Tibial nerve (tissue), 4 donors: ENCODE measurements around the gene PABPN1L. TPM values are rescaled to one million over a fixed set of nuclear protein-coding genes. Genes with fewer than 3 reads are reported as not detected.

Experiments used
- DNase-seq, 2 donors: peaks; one replicate each; pipeline ENCODE4 v3.0.0-alpha.2; 2019; ENCODE audit warnings: low spot score in 2 of 2
- H3K27ac ChIP-seq, 4 donors: fragments of 200-600 bp; sonication (generic) in 3 of 4; one replicate each; pipeline ENCODE4 v1.5.1; 2017 to 2019; ENCODE audit warnings: mild to moderate bottlenecking in 1 of 4
- H3K27me3 ChIP-seq, 2 donors: fragments of 200-600 bp; sonication (generic) in 1 of 2; one replicate each; pipeline versions ENCODE4 v1.5.1 to v1.6.0; 2017 to 2019
- H3K36me3 ChIP-seq, 3 donors: fragments of 200-600 bp; sonication (generic); one replicate each; pipeline ENCODE4 v1.5.1; 2018 to 2019
- H3K4me1 ChIP-seq, 4 donors: fragments of 200-600 bp; sonication (generic) in 3 of 4; one replicate each; pipeline ENCODE4 v1.5.1; 2017 to 2019
- H3K4me3 ChIP-seq, 4 donors: fragments of 200-600 bp; sonication (generic) in 3 of 4; one replicate each; pipeline ENCODE4 v1.5.1; 2017 to 2019; ENCODE audit warnings: mild to moderate bottlenecking in 1 of 4, moderate library complexity in 1 of 4
- H3K9me3 ChIP-seq, 4 donors: fragments of 200-600 bp; sonication (generic) in 3 of 4; one replicate each; pipeline ENCODE4 v1.5.1; 2017 to 2019
- CTCF ChIP-seq, 5 experiments: fragments of 200-600 bp in 3 of 5; fragments of 450-650 bp in 2 of 5; sonication (generic) in 3 of 5; IDR thresholded peaks; one replicate each; pipeline ENCODE4 v1.5.1; 2016 to 2019; ENCODE audit warnings: antibody characterized with exemption in 5 of 5, mild to moderate bottlenecking in 3 of 5, moderate library complexity in 2 of 5
- EP300 ChIP-seq, 2 donors: sonication (generic); formaldehyde crosslinking; IDR thresholded peaks; one replicate each; pipeline ENCODE4 v1.6.1; 2017; ENCODE audit warnings: antibody characterized with exemption in 2 of 2, mild to moderate bottlenecking in 1 of 2
- POLR2A ChIP-seq, 2 donors: fragments of 450-650 bp; IDR thresholded peaks; one replicate each; pipeline ENCODE4 v1.6.1; 2017; ENCODE audit warnings: antibody characterized with exemption in 2 of 2, mild to moderate bottlenecking in 2 of 2, moderate library complexity in 2 of 2
- WGBS, 2 donors: methylation state at CpG; one replicate each; pipeline ENCODE4 v1.1.5; 2018; 5-methylcytosine and 5-hydroxymethylcytosine counted together
- total RNA-seq, 4 donors: library from RNA; depleted of rRNA; stranded (reverse); fragments of >200 nt; gene quantifications; one replicate each; pipeline ENCODE4 v1.1.0, GENCODE V29; 2016

PABPN1L gene
- total RNA-seq, 4 donors from 2014 or later: not detected

GRCh38 chr16:88815901-88816589 lies 50.4 kb downstream of the PABPN1L start:
- peak; percentile 52 to 75 (median 65) for TF ChIP-seq CTCF (IDR thresholded peaks at IDR 0.05)
- TF ChIP-seq POLR2A (IDR thresholded peaks at IDR 0.05): no peak
- Histone ChIP-seq H3K36me3 (peaks cover 0 to 39% (median 0%) of the 10 kb centered on the region in 3 donors), H3K4me1 (peaks cover 0 to 17% (median 12%) of the 10 kb centered on the region in 4 donors), H3K4me3 (no peak overlapping the region), H3K27ac (no peak overlapping the region), H3K27me3 (no peaks in the 10 kb centered on the region), H3K9me3 (no peaks in the 10 kb centered on the region)
- no peak for DNase-seq
- WGBS, 2 donors: 54 to 63% methylated on average over 8 to 17 of the region's 19 CpGs

GRCh38 chr16:88815227-88815626 lies 51.2 kb downstream of the PABPN1L start:
- no peak overlapping the region for H3K4me3 ChIP-seq
- H3K9me3 ChIP-seq: no peaks in the 10 kb centered on the region
- peaks cover 0 to 31% (median 0%) of the 10 kb centered on the region in 3 donors for H3K36me3 ChIP-seq
- H3K27me3 ChIP-seq: no peaks in the 10 kb centered on the region
- WGBS, 2 donors: 84 to 87% methylated on average over 8 to 10 of the region's 10 CpGs
- TF ChIP-seq EP300 (IDR thresholded peaks at IDR 0.05) (no peak), POLR2A (IDR thresholded peaks at IDR 0.05) (no peak), CTCF (IDR thresholded peaks at IDR 0.05) (no peak)
- no peak for DNase-seq
- no peak overlapping the region for H3K27ac ChIP-seq
- peaks cover 0 to 25% (median 20%) of the 10 kb centered on the region in 4 donors for H3K4me1 ChIP-seq

GRCh38 chr16:88814144-88814502 lies 52.3 kb downstream of the PABPN1L start:
- Histone ChIP-seq H3K9me3 (no peaks in the 10 kb centered on the region), H3K27ac (no peak overlapping the region), H3K36me3 (peaks cover 0 to 33% (median 0%) of the 10 kb centered on the region in 3 donors), H3K4me1 (peaks cover 0 to 35% (median 26%) of the 10 kb centered on the region in 4 donors), H3K27me3 (no peaks in the 10 kb centered on the region), H3K4me3 (no peak overlapping the region)
- TF ChIP-seq POLR2A (IDR thresholded peaks at IDR 0.05) (no peak), CTCF (IDR thresholded peaks at IDR 0.05) (no peak), EP300 (IDR thresholded peaks at IDR 0.05) (no peak)
- WGBS, 2 donors: 78 to 89% methylated on average over 13 of the region's 13 CpGs
- no peak for DNase-seq

Other genes with a start within 250 kb of the PABPN1L start
- gene IL17C, start 228.1 kb downstream of the PABPN1L start, total RNA-seq: not detected
- gene CYBA, start 215.6 kb downstream of the PABPN1L start, total RNA-seq: 100 to 1,000 TPM in 2 of 4 donors, 10 to 100 TPM in 2; 86.3 to 199 (median 121) TPM
- 10 to 100 TPM; 32.7 to 49.4 (median 39.9) TPM for gene MVD, start 203.6 kb downstream of the PABPN1L start, total RNA-seq
- gene SNAI3, start 180.2 kb downstream of the PABPN1L start, total RNA-seq: 1 to 10 TPM in 2 of 4 donors, under 1 TPM in 2; 0.87 to 1.2 (median 1.0) TPM
- gene RNF166, start 160.3 kb downstream of the PABPN1L start, total RNA-seq: 10 to 100 TPM; 36.5 to 56.7 (median 43.5) TPM
- gene CTU2, start 160.2 kb downstream of the PABPN1L start, total RNA-seq: 10 to 100 TPM; 12.3 to 22.5 (median 12.5) TPM
- gene PIEZO1, start 81.4 kb downstream of the PABPN1L start, total RNA-seq: 100 to 1,000 TPM in 3 of 4 donors, 10 to 100 TPM in 1; 90.5 to 309 (median 165) TPM
- gene CDT1, start 62.9 kb downstream of the PABPN1L start, total RNA-seq: 1 to 10 TPM in 2 of 4 donors, under 1 TPM in 1, not detected in 1; 0.44 to 1.5 (median 1.4) TPM
- gene APRT, start 54.7 kb downstream of the PABPN1L start, total RNA-seq: 100 to 1,000 TPM in 2 of 4 donors, 10 to 100 TPM in 2; 83.4 to 157 (median 106) TPM
- gene GALNS, start 9.7 kb downstream of the PABPN1L start, total RNA-seq: 10 to 100 TPM; 15.1 to 80.1 (median 43.2) TPM
- 10 to 100 TPM; 18.0 to 36.6 (median 22.9) TPM for gene TRAPPC2L, start 9.5 kb downstream of the PABPN1L start, total RNA-seq
- gene CBFA2T3, start 110.5 kb upstream of the PABPN1L start, total RNA-seq: 1 to 10 TPM in 3 of 4 donors, under 1 TPM in 1; 0.78 to 5.0 (median 2.8) TPM
- 10 to 100 TPM; 29.9 to 48.0 (median 40.3) TPM for gene ACSF3, start 227.2 kb upstream of the PABPN1L start, total RNA-seq